K562 (cell line): ENCODE results near the gene RFPL2. TPM values are rescaled to one million over a fixed set of nuclear protein-coding genes. Genes with fewer than 3 reads are reported as not detected.

Experiments
- ATAC-seq: fragments of 200-7000 bp; cut with Tn5 transposase; 3 replicates; pipeline ENCODE4 v1.9.1; 2020; ENCODE audit warnings: moderate library complexity
- BruUV-seq: library from RNA; stranded (reverse); fragments of 400-500 nt; replicated peaks from 2 replicates; lab custom pipeline; 2021; lab: Mats Ljungman, UMichigan
- CTCF ChIA-PET: fragments of 300-600 bp; formaldehyde crosslinking; extraction: SDS; loops from one replicate; lab custom pipeline; 2021; ENCODE audit warnings: low intra/inter-chr PET ratio; lab: Yijun Ruan, JAX
- POLR2A ChIA-PET: fragments of 300-600, 350-650 bp; sonication (Branson Sonifier 250); formaldehyde crosslinking; extraction: SDS; loops from one replicate; lab custom pipeline; 2021; ENCODE audit warnings: antibody characterized with exemption, inconsistent platforms; lab: Yijun Ruan, JAX
- DNase-seq, 4 experiments: peaks; one replicate each; pipeline versions ENCODE4 v3.0.0 to v3.0.0-alpha.2; 2011 to 2018; ENCODE audit warnings: low spot score in 3 of 4, mixed read lengths in 3 of 4; ENCODE audit errors: extremely low read depth in 1 of 4
- FAIRE-seq: peaks from 2 replicates; lab custom pipeline; 2011; peaks lifted over from hg19 to GRCh38; lab: Jason Lieb, UNC
- H2AFZ ChIP-seq: 2 replicates; pipeline ENCODE4 v1.6.0; 2011; ENCODE audit warnings: low read depth, low read length, control low read depth, inconsistent platforms
- H3K27ac ChIP-seq: fragments of 200-600 bp; 3 replicates; pipeline ENCODE4 v1.8.0; 2011; ENCODE audit warnings: low read depth, mild to moderate bottlenecking, control low read depth, inconsistent platforms, low read length, moderate library complexity, mixed read lengths; ENCODE audit errors: extremely low read depth
- H3K27me3 ChIP-seq, 2 experiments: fragments of 300-600 bp in 1 of 2; 2 replicates in 1 of 2; 3 replicates in 1 of 2; pipeline versions ENCODE4 v1.6.0 to v1.8.0; 2011; ENCODE audit warnings: inconsistent platforms in 2 of 2, low read length in 2 of 2, mild to moderate bottlenecking in 1 of 2, mixed read lengths in 1 of 2, moderate library complexity in 1 of 2; ENCODE audit not compliant: control insufficient read depth in 2 of 2, insufficient read depth in 2 of 2
- H3K36me3 ChIP-seq: fragments of 300-600 bp; 3 replicates; pipeline ENCODE4 v1.8.0; 2011; ENCODE audit warnings: mild to moderate bottlenecking, low read length, inconsistent platforms; ENCODE audit not compliant: control insufficient read depth, insufficient read depth
- H3K4me1 ChIP-seq, 2 experiments: fragments of 200-600 bp in 1 of 2; replicated peaks in 1 of 2; 2 replicates in 1 of 2; 3 replicates in 1 of 2; pipeline versions ENCODE4 v1.5.1 to v1.8.0; 2011; ENCODE audit warnings: inconsistent platforms in 2 of 2, low read length in 2 of 2, mild to moderate bottlenecking in 1 of 2, mixed read lengths in 1 of 2, moderate library complexity in 1 of 2; ENCODE audit not compliant: control insufficient read depth in 2 of 2, insufficient read depth in 2 of 2
- H3K4me2 ChIP-seq: 2 replicates; pipeline ENCODE4 v1.6.1; 2011; ENCODE audit warnings: low read length, control low read depth, inconsistent platforms, mixed read lengths; ENCODE audit not compliant: insufficient read depth
- H3K4me3 ChIP-seq: fragments of 200-600 bp; sonication (generic), shearing (Covaris generic); 2 replicates; pipeline ENCODE4 v1.5.1; 2016; ENCODE audit warnings: control low read depth, inconsistent platforms
- H3K79me2 ChIP-seq: fragments of 200-600 bp; 3 replicates; pipeline ENCODE4 v1.8.0; 2011; ENCODE audit warnings: low read length, inconsistent platforms; ENCODE audit not compliant: control insufficient read depth, insufficient read depth
- H3K9ac ChIP-seq, 2 experiments: 2 replicates each; pipeline versions ENCODE4 v1.6.0 to v1.6.1; 2011; ENCODE audit warnings: low read depth in 2 of 2, low read length in 2 of 2, control low read depth in 1 of 2, inconsistent platforms in 1 of 2, mild to moderate bottlenecking in 1 of 2, mixed read lengths in 1 of 2; ENCODE audit not compliant: insufficient read depth in 1 of 2
- H3K9me1 ChIP-seq: one replicate; pipeline ENCODE4 v1.6.0; 2011; ENCODE audit warnings: inconsistent platforms, mild to moderate bottlenecking, low read length, moderate library complexity; ENCODE audit not compliant: control insufficient read depth, insufficient read depth
- H3K9me3 ChIP-seq: replicated peaks from 2 replicates; pipeline ENCODE4 v1.5.1; 2011; ENCODE audit warnings: low read depth, low read length, inconsistent platforms; ENCODE audit not compliant: control insufficient read depth, insufficient read depth
- H4K20me1 ChIP-seq: replicated peaks from 2 replicates; pipeline ENCODE4 v1.6.1; 2011; ENCODE audit warnings: low read length, inconsistent platforms, mixed read lengths; ENCODE audit not compliant: control insufficient read depth, insufficient read depth
- CHD2 ChIP-seq: IDR thresholded peaks from 2 replicates; pipeline ENCODE4 v1.6.1; 2011; ENCODE audit warnings: low read depth, low read length
- GMEB1 ChIP-seq: fragments of 250-450 bp; sonication (Bioruptor Pico); IDR thresholded peaks from 2 replicates; pipeline ENCODE4 v1.4.0; 2020; ENCODE audit warnings: mild to moderate bottlenecking
- HDAC1 ChIP-seq, 2 experiments: fragments of 450-650 bp; IDR thresholded peaks; 2 replicates each; pipeline ENCODE4 v1.6.1; 2016 to 2017; ENCODE audit warnings: inconsistent platforms in 1 of 2, mild to moderate bottlenecking in 1 of 2, moderate library complexity in 1 of 2
- HINFP ChIP-seq: fragments of 450-650 bp; conservative IDR thresholded peaks from 2 replicates; pipeline ENCODE4 v1.6.1; 2016; ENCODE audit warnings: missing genetic modification characterization, low read depth, mild to moderate bottlenecking, control low read depth, missing compliant biosample characterization
- KLF6 ChIP-seq: fragments of 250-450 bp; sonication (Bioruptor Pico); IDR thresholded peaks from 2 replicates; pipeline ENCODE4 v1.4.0; 2020; ENCODE audit warnings: mild to moderate bottlenecking, moderate library complexity, borderline replicate concordance
- RBM17 ChIP-seq: fragments of 200-400 bp; formaldehyde crosslinking; IDR thresholded peaks from 2 replicates; pipeline ENCODE4 v1.6.1; 2017; ENCODE audit warnings: low read depth, mild to moderate bottlenecking, low read length, borderline replicate concordance
- SIRT6 ChIP-seq: IDR thresholded peaks from one replicate; pipeline ENCODE4 v1.6.1; 2012; ENCODE audit warnings: low read depth, mild to moderate bottlenecking, control low read depth, inconsistent platforms, low read length, moderate library complexity
- SMARCA5 ChIP-seq: fragments of 450-650 bp; IDR thresholded peaks from 2 replicates; pipeline ENCODE4 v1.6.1; 2016
- ZNF124 ChIP-seq: sonication (generic); formaldehyde crosslinking; IDR thresholded peaks from 2 replicates; pipeline ENCODE4 v1.8.1; 2022; ENCODE audit warnings: missing genetic modification reagents
- ZNF766 ChIP-seq: fragments of 200-800 bp; sonication (Bioruptor generic); conservative IDR thresholded peaks from 2 replicates; pipeline ENCODE4 v1.6.1; 2016; ENCODE audit warnings: missing genetic modification characterization, missing compliant biosample characterization
- WGBS: fragments of 100-300 bp; shearing (Covaris generic); methylation state at CpG from one replicate; pipeline ENCODE4 v1.1.6; 2016; ENCODE audit warnings: low coverage, mixed read lengths; ENCODE audit not compliant: insufficient coverage; ENCODE audit errors: missing lambda C conversion rate; 5-methylcytosine and 5-hydroxymethylcytosine counted together
- in situ Hi-C: fragments of 300-500 bp; cut with MboI; formaldehyde crosslinking; loops from 4 replicates; pipeline ENCODE4 v1.15.0; 2018; ENCODE audit warnings: inconsistent platforms, mixed read lengths
- intact Hi-C: fragments of 100-400 bp; cut with micrococcal nuclease; formaldehyde crosslinking; loops from 2 replicates; pipeline ENCODE4 v1.14.2; 2022
- polyA plus RNA-seq, 8 experiments: library from polyadenylated mRNA; depleted of rRNA in 4 of 8; stranded (reverse) in 5 of 8; unstranded in 3 of 8; fragments of >200 nt; fragmentation: Nextera tagmentation in 2 of 8; fragmentation: Illumina TruSeq in 1 of 8; extraction: Ambion mirVana in 2 of 8; extraction: Trizol in 1 of 8; gene quantifications; 2 replicates each; pipeline versions ENCODE4 v1.2.1 to v1.2.3, GENCODE V29; 2011 to 2014; ENCODE audit warnings: inconsistent platforms in 1 of 8, missing spikeins in 1 of 8
- total RNA-seq, 7 experiments: library from RNA; depleted of rRNA in 6 of 7; stranded (reverse); fragments of >200 nt in 6 of 7; fragmentation: Illumina TruSeq in 2 of 7; extraction: Trizol in 2 of 7; gene quantifications; 2 replicates each; pipeline versions ENCODE4 v1.2.1 to v1.2.3, GENCODE V29; 2011 to 2021; ENCODE audit warnings: low replicate concordance in 1 of 7

The RFPL2 gene
- total and polyA plus RNA-seq, 9 of the 15 experiments (the other 6 are each of a cell fraction or from before 2014, with no cell fraction given), result not detected

- in situ Hi-C loops, result no loop called here
- CTCF ChIA-PET, result no interaction called here
- Histone ChIP-seq H3K9me3 (no peaks in the 10 kb centered on the region), H3K36me3 (no peaks in the 10 kb centered on the region), H3K79me2 (no peaks in the 10 kb centered on the region), H3K9me1 (no peaks in the 10 kb centered on the region), H2AFZ (no peak overlapping the region), H3K27me3 (peaks cover 0 to 5% of the 10 kb centered on the region in 2 experiments; a peak in 1 of 5 replicates), H3K4me1 (no peaks in the 10 kb centered on the region), H3K4me2 (no peak overlapping the region), H3K4me3 (no peak overlapping the region)
- no peak for FAIRE-seq
- intact Hi-C loops, result no loop called here
- BruUV-seq, result no TSS peak
- TF ChIP-seq ZNF124 (CRISPR knock-in tag) (no peak), ZNF766 (CRISPR knock-in tag) (no peak), RBM17 (no peak), SMARCA5 (no peak), SIRT6 (no peak), HDAC1 (IDR thresholded peaks at IDR 0.05) (no peak), GMEB1 (no peak), CHD2 (no peak), KLF6 (CRISPR knock-in tag) (no peak), HINFP (tag) (no peak)
- TF ChIP-seq, all 486 proteins: peak for 0
- ATAC-seq (no peak), DNase-seq (no peak)
- POLR2A ChIA-PET, result no interaction called here
- Histone ChIP-seq H3K27ac (no peak overlapping the region), H3K9ac (no peak overlapping the region), H4K20me1 (no peaks in the 10 kb centered on the region)
- 0% methylated on average over 5 of the region's 5 CpGs for WGBS
Measured at GRCh38 chr22:32246166-32246565, 41.3 kb upstream of the RFPL2 start.
